ENCODE data around the gene B4GAT1.
A peak's percentile ranks its signal among the peaks of the same experiment; 100 is the strongest.

The B4GAT1 gene

DNA sequence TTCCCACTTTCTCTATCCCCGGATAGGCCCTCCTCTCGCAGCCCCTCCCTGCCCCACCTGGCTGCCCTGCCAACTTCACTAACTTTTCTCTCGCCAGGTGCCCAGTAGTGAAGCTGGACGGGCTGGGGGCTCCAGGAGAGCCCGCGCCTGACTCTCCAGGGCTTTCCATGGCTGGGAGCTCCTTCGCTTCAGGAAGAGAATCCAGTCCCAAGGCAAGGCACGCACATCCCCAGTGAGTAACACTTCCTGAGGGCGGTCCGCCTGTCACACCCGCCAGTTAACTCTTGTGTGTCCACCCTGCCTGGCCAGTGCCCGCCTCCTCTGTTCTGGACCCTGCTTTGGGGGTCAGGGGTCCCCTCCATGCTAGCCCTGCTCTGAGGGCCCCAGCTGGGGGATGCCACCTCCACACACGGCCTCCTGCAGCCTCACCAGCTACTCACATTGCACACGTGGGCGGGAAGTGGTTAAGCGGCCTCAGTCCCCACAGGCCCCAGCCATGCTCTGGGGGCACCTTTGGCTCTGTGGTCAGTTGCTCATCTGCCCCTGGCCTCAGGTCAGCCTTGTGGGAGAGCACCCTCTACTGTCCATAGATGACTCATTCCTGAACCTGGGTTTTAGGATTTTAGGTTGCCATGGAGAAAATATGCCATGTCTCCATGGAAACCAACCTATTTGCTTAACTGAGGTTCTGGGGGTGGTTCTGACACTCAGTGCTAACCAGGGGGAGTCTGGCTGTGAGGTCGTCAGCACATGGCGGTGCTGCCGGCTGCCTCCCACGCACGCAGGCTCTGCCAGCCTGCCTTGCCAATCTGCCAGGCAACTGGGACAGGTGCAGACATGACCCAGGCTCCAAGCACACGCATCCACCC, 11.0 kb downstream of the B4GAT1 start, which contains the start of gene RIN1:
Gene RIN1 (minus strand): TSS at position 201 of the 869 bp plus-strand sequence. CDS start 32 bp downstream, at position 169.
- peak; percentile 95 for DNase-seq (ENCODE audit: low spot score)

DNA sequence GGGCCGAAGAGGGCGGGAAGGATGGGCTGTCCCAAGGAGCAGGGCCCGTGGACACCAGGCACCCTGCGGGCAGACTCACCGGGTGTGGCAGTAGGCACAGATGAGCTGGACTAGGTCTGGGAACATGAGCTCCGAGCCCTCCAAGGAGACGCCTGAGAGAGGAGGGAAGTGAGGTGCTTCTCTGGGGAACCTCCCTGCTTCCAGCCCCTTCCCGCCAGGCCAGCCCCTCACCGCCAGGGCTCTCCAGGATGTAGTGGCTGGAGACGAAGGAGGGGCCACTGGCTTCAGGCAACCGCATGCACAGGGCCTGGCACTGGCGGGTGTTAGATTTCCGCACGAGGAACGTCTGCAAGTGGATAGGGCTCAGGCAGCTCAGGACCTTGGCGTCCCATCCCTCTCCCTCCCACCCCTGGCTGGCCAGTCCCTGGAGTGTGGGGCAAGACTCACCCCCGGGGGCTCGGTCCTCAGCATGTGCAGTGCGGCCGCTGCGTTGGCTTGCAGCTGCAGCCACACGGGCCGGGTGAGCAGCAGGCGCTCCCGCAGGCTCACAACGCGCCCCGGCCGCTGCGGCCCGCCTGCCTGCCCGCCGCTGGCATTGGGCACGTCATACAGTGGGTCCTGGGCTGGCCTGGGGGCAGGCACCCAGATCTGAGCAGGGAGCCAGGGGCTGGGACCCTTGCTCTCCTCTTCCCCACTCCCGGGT, 11.7 kb downstream of the B4GAT1 start:
- DNase-seq (ENCODE audit: low spot score), result peak; percentile 66

DNA sequence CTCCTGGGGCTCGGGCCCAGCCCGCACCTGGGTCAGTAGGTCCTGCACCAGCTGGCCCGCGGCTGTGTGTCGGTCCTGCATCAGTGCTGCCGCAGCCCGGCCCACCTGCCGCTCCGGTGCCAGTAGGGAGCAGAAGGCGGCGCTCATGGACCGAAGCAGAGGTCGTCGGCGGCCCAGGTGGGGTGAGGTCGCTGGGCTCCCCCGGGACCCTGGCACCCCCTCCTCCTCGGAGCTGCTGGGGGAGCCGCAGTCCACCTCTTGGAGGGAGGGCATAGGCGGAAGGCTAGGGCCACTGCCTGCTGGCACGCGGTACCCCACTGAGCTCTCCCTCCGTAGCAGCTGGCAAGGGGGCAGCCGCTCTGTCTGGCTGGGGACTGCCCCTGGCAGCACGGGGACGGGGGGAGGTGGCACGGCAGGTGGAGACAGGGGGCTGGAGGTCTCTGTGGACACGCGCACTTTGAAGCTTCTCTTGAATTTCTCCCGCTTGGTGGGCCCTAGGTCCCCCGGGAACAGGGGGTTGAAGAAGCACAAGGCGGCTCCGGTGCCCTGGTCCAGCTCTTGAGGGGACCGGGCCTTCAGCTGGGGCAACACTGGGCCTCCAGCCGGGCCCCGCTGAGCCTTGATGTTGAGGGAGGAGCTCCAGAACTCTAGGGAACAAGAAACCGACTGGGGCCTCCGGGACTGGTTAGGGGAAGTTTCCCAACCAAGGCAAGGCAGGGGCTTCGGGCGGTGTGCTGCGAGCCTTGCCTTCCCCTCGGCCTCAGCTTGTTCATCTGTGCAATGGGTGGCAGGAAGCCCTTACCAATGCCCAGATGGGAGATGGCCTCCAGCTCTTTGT, 12.6 kb downstream of the B4GAT1 start:
- no peak for DNase-seq (ENCODE audit: low spot score)

DNA sequence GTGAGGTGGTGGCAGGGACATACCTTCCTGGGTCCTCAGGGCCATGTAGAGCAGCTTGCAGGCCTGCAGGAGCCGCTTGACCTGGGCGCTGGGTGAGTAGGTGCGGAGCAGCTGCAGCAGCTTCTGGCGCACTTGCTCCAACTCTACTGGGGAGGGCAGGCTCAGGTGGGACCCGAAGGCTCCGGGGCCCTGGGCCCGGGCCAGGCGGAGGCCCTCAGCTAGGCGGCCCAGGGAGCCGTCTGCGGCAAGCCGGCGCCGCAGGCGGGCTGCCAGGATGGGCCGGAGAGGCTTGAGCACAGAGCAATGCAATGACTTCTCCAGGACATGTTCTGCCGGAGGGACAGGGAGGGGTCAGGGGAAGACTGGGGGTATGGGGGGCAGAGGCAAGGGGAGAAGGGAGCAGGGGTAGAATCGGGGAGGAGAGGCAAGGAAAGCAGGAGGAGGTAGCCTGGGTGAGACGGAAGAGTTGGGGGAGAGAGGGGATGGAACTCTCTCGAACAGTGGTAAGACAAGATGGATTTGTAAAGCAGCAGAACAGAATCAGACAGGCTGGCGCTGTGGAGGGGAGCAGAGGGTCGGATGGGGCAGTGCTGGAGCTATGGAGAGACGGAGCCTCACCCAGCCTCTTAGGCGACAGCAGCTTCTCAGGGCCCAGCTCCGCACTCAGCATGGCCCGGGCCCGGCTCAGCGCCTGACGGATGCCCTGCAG, 13.4 kb downstream of the B4GAT1 start:
- DNase-seq (ENCODE audit: low spot score), result no peak

DNA sequence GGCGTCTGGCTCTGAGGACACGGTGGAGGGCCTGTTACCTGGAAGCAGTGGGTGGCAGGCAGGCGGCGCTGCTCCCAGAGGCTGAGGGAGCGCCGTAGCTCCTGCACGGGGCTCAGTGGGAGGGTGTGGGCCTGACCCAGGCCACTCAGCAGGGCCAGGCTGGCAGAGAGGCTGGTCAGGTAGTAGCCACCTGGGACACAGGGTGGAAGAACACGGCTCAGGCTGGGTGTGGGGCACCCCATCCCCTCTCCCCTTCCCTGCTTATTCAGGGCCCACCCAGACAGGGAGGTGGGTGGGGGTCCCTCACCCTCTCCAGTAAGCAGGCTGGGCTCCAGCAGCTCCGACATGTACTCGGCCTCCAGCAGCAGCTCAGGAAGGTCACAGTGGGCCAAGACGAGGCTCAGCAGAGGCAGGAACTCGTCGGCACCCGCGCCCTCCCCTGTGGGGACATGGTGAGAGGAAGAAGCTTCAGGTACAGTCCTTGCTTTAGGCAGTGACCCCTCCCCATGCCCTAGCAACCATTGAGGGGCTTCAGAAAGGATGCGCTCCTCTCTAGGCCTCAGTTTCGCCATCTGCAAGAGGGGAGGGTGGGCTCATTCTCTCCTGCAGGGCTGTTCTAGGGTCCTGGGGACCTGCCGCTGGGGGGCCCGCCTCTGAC, 14.1 kb downstream of the B4GAT1 start:
- no peak for DNase-seq (ENCODE audit: low spot score)

DNA sequence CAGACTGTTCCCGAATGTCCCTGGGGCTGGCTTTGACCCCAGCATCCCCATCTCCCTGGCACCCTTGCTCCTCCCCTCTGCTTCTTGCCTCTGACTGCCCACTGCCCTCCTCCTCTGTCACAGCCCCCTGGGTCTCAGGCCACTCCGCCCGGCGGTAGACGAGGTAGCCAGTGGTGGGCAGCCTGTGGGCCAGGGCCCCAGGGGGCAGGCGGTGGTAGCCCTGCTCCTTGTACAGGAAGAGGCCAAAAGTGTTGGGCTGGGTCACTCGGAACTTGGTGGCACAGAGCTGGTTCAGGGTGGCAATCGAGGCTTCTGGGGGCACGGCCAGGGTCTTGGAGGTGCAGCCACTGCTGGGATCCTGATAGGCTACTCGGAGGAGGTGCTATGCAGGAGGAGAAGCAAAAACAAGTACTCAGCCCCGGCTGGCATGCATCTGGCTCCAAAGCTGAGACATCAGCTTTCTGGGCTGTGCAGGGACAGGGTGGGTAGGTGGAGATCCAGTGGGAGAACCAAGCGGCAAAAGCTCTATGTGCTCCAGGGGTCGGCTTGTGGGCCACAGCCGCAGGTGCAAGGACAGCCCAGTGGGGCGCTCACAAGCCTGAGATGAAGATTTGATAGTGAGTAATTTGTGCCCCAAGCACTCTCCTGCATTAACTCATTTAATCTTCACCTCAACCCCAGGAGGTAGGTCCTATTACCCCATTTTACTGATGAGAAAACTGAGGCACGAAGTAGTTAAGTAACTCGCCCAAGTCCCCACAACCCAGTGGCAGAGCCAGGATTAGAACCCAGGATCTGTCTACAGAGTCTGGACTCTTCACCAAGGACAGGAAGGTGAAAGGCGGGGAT, 14.8 kb downstream of the B4GAT1 start:
- no peak for DNase-seq (ENCODE audit: low spot score)

DNA sequence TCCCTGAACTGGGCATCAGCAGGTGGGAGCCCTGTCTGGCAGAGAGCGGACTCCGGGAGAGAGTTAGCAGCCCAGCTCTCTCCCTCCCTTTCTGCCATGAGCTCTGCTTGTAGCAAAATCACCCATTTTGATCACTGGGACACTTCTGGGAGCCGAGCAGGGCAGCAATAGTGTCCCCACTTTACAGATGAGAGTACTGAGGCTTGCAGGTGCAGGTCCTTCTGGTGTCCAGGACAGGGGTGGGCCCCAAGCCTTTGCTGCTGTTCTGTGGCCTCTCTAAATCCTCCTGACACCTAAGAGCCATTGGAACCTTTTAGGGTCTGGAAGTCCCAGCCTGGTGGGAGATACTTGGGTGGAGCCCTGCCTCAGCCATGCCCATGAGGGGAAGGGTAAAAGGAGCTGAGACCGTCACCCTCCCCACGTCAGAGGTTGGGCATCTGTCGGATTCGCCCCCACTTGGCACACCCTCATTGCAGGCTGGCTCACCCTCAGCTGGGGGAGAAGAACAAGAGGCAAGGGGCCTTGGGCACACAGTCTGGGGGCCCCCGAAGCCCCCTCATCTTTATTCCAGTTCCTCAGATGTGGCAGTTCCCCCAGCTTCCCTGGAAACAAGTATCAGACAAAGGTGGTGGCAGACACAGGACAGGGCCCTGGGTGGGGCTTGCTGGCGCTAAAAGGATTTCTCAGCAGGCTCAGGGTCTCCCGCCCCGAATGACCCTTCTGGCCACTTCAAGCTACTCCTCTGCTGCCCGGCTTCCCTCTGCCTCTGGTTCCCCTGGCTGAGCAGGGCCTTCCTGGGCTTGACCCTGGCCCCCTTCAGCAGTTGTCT, 15.7 kb downstream of the B4GAT1 start:
- DNase-seq (ENCODE audit: low spot score), result no peak

DNA sequence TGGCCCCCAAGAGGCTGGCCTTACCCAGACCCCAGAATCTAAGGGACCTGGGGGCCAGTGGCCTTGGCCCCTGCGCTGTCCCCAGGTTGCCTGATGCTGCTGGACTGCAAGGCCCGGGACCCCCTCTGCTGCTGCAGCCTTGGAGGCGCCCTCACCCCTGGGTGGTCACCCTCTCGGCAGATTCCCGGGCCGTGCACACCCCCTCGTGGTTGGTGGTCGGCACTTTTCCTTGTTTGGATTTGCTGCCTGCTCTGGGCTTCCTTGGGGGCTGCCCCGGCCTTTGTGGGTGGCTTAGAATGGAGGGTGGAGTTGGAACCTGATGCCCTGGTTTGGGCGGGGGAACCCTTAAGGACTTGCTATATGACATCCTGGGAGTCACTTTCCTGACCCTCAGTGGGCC, 16.5 kb downstream of the B4GAT1 start:
- DNase-seq (ENCODE audit: low spot score), result no peak

DNA sequence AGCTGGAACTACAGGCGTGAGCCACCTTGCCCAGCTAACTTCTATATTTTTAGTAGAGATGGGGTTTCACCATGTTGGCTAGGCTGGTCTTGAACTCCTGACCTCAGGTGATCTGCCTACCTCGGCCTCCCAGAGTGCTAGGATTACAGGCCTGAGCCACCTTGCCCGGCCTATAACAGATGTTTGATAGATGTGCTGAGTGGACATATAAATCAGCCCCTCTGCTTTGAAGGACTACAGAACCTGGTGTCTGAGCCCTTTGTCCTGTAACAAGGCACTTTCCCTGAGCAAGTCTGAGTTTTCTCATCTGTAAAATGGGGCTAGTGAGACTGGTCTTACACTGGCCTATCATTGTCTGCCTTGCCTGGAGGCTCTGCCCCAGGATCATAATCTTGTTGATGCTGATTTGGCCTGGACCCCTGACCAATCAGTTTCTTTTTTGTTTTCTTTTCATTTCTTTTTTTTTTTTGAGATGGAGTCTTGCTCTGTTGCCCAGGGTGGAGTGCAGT, 18.2 kb downstream of the B4GAT1 start:
- no peak for DNase-seq (ENCODE audit: low spot score)

DNA sequence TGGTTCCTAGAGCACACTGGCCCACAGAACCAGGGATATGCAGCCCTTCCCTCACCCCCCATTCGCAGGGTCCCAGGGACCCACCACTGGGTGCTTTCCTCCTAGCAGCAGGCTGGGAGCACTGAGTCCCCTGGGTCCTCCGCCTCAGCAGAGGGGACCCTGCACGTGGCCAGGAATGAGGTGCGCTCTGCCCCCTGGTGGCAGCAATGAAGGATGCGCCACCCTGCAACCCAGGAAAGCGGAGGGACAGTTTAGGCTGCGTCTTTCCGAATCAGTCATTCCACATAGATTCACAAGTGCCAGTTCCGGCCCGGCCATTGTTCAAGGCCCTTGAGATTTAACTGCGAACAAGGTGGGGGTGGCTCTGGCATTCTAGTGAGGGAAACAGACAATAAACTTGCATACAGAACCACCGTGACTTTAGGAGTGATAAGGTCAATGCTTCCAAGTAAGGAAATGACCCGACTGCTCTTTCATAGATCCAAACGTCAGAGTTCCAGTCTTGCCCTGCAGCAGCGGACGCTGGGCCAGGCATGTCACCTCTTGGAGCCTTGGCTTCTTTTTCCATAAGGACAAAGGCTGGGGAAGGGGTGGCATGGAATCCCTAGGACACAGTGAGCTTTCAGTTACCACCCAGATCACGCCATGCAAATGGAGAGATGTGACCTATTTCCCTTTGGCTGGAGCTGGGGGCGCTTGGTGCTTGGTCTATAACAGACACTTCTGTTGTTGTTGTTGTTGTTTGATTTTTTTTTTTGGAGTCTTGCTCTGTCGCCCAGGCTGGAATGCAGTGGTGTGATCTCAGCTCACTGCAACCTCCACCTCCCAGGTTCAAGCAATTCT, 18.9 kb downstream of the B4GAT1 start:
- DNase-seq (ENCODE audit: low spot score), result peak; percentile 88

DNA sequence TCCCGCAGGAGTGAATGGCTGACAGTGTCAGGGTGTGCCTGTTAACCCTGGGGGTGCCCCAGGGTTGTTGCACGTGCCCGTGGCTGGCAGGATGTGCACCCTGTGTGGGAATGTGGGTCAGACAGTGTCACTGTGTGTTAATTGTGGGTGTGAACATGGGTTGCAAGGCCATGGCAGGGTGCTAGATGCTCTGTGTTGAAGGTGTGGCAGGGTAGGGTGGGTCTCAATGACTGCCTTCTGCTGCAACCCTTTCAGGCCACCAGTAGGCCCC, 19.5 kb downstream of the B4GAT1 start:
- DNase-seq (ENCODE audit: low spot score), result no peak

DNA sequence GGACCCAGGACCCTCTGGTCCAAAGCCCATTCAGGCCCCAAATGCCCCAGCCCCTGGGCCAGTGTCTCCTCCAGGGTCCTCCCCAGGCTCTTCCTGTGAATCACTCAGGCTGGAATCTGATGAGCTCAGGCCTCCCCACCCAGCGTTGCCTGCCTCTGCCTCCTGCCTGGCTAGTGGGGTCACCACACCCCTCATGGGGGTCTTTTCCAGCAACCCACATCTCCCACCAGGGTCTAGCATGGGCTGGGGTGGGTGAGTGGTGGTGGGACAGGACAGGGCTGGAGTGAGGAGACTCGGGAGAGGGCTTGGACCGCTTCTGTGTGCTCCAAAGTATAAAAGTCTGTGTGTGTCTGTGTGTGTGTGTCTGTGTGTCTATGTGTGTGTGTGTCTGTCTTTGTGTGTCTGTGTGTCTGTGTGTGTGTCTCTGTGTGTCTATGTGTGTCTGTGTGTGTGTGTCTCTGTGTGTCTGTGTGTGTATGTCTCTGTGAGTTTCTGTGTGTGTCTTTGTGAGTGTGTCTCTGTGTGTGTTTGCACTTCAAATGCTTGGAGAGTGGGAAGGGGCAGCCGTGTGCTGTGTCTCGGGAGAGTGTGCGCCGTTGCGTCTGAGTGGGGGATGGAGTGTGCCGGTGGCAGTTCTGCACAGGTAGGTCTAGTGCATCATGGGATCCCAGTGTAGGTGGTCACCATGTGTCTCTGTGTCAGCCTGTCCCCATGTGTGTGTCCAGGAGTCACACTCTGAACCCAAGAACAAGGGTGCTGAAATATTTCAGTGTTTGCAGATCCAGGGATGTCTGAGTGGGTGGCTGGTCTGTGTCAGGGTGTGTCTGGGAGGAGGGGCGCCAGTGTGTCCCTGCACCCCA, 20.0 kb downstream of the B4GAT1 start:
- DNase-seq (ENCODE audit: low spot score), result no peak

DNA sequence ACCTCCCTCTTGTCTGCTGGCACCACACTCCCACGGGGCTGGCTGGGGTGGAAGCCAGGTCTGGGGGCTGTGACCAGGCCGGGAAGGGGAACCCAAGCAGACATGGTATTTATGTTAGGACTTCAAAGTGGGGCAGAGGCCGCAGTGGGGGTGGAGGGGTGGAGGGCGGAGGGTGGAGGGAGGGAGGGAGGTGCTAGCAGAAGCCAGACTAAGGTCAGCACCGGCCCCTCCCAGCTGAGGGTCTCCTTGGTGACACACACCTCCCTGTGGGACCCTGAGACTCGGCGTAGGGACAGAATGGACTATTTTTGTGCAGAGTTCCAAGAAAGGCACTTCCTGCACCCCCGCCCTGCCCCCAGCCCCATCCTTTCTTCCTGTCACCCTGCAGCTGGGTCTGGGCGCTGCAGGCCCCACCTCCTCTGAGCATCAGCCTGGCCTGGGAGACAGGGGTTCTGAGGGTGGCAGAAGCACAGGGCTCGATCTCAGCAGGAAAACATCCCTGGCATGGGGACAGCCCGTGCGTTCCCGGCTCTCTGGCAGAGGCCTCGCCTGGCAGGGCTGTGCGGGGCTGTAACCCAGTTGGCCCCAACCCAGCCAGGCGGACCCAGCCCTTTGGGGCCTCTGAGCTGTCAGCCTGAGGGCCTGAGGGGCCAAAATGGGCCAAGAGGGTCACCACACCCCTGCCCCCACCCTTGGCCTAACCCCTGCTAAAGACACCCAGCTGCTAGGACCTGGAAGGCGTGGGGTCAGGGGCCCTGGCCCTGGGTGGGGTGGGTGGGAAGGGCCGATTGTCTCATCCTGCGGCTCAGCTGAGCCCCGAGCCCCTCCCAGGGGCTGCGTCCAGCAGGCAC, 20.9 kb downstream of the B4GAT1 start:
- no peak for DNase-seq (ENCODE audit: low spot score)

DNA sequence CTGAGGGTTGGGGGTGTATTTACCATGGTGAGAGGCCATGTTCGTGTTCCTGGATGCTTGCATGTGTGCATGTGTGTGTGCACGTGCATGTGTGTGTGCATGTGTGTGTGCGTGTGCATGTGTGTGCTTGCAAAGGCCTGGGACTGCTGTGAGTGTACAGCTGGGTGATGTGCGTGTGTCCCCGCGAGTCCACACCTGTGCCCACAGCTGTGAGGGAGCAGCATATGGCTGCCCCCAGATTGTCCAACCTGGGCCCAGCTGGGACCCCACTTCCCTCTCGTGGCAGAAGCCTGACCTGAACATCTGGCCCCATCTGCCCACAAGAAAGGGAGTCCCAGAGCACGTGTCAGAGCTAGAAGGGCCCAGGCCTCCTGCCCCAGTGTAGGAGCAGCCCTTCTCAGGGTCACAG, 22.2 kb downstream of the B4GAT1 start:
- DNase-seq (ENCODE audit: low spot score), result no peak

DNA sequence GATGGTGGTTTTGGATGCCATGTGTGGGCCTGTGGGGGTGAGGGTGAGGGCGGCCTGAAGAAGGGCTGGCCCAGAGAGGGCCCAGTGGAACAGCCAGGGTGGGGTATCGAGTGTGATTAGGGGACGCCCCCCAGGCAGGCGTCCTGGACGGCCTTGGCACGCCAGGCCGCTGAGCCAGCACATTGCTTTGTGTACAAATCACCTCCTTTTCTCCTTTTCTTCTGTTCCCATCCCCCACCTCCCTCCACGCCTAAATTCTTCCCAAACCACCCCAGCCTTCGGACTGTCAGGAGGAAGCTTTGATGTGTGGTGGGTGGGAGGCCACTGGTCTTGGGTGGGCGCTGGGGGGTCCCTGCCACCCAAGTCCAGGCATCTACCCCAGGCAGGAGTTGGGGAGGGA, 22.8 kb downstream of the B4GAT1 start:
- no peak for DNase-seq (ENCODE audit: low spot score)

DNA sequence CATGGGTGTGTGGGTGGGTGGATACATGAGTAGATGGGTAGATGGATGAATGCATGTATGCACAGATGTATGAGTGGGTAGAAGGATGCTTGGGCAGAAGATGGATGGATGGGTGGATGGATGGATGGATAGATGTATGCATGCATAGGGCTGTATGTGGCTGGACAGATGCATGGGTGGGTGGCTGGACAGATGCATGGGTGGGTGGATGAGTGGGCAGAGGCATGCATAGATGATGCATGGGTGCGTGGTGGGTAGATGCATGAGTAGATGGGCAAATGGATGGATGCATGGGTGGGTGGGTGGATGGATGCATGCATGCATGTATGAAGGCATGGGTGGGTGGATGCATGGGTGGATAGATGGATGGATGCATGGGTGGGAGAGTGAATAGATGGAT, 23.7 kb downstream of the B4GAT1 start:
- DNase-seq (ENCODE audit: low spot score), result no peak
